HepG2 (cell line): ENCODE results near the gene NDUFV1. TPM values are rescaled to one million over a fixed set of nuclear protein-coding genes. Genes with fewer than 3 reads are reported as not detected.

Source experiments
- ATAC-seq: fragments of 200-7000 bp; cut with Tn5 transposase; 3 replicates; pipeline ENCODE4 v1.9.1; 2020; ENCODE audit warnings: mild to moderate bottlenecking, moderate library complexity
- BruUV-seq: library from RNA; stranded (reverse); fragments of 400-500 nt; replicated peaks from 2 replicates; lab custom pipeline; 2021; lab: Mats Ljungman, UMichigan
- CTCF ChIA-PET: fragments of 300-600 bp; formaldehyde crosslinking; extraction: SDS; loops from one replicate; lab custom pipeline; 2021; ENCODE audit warnings: low total read pairs, inconsistent platforms, low intra/inter-chr PET ratio; lab: Yijun Ruan, JAX
- POLR2A ChIA-PET: fragments of 350-600 bp; sonication (Branson Sonifier 250); formaldehyde crosslinking; loops from one replicate; lab custom pipeline; 2020; ENCODE audit warnings: antibody characterized with exemption, inconsistent platforms; lab: Yijun Ruan, JAX
- DNase-seq: peaks from one replicate; pipeline ENCODE4 v3.0.0-alpha.2; 2015; ENCODE audit warnings: low spot score
- FAIRE-seq: peaks from 3 replicates; lab custom pipeline; 2011; peaks lifted over from hg19 to GRCh38; lab: Jason Lieb, UNC
- H2AFZ ChIP-seq: one replicate; pipeline ENCODE4 v1.6.1; 2011; ENCODE audit warnings: low read length, inconsistent platforms
- H3K27ac ChIP-seq: fragments of 300-600 bp; 3 replicates; pipeline ENCODE4 v1.8.0; 2011; ENCODE audit warnings: mixed run types, mild to moderate bottlenecking, mixed read lengths, low read length, inconsistent platforms; ENCODE audit not compliant: insufficient read depth; ENCODE audit errors: extremely low read length
- H3K27me3 ChIP-seq, 2 experiments: fragments of 200-600 bp in 1 of 2; 2 replicates in 1 of 2; 3 replicates in 1 of 2; pipeline versions ENCODE4 v1.6.0 to v1.8.0; 2011; ENCODE audit warnings: low read length in 2 of 2, mild to moderate bottlenecking in 2 of 2, moderate library complexity in 2 of 2, inconsistent platforms in 1 of 2; ENCODE audit not compliant: insufficient read depth in 2 of 2, control insufficient read depth in 1 of 2
- H3K36me3 ChIP-seq, 2 experiments: fragments of 200-600 bp in 1 of 2; replicated peaks in 1 of 2; 2 replicates in 1 of 2; 3 replicates in 1 of 2; pipeline versions ENCODE4 v1.5.1 to v1.8.0; 2011; ENCODE audit warnings: low read length in 2 of 2, inconsistent platforms in 1 of 2; ENCODE audit not compliant: insufficient read depth in 2 of 2, control insufficient read depth in 1 of 2
- H3K4me1 ChIP-seq: 2 replicates; pipeline ENCODE4 v1.5.1; 2012; ENCODE audit warnings: low read length, inconsistent platforms; ENCODE audit not compliant: insufficient read depth
- H3K4me2 ChIP-seq: 2 replicates; pipeline ENCODE4 v1.6.0; 2011; ENCODE audit warnings: low read depth, low read length, inconsistent platforms
- H3K4me3 ChIP-seq, 3 experiments: fragments of 200-600 bp in 1 of 3; sonication (generic), shearing (Covaris generic) in 1 of 3; replicated peaks in 1 of 3; 2 replicates each; pipeline ENCODE4 v1.5.1; 2011 to 2016; ENCODE audit warnings: low read length in 3 of 3, inconsistent platforms in 2 of 3, low read depth in 2 of 3, mild to moderate bottlenecking in 2 of 3, control low read depth in 1 of 3, mixed read lengths in 1 of 3; ENCODE audit not compliant: insufficient read depth in 1 of 3
- H3K79me2 ChIP-seq: one replicate; pipeline ENCODE4 v1.6.1; 2011; ENCODE audit warnings: low read length, inconsistent platforms; ENCODE audit not compliant: insufficient read depth
- H3K9ac ChIP-seq: 2 replicates; pipeline ENCODE4 v1.6.0; 2011; ENCODE audit warnings: mild to moderate bottlenecking, low read depth, low read length, inconsistent platforms; ENCODE audit not compliant: insufficient read depth
- H3K9me3 ChIP-seq: 2 replicates; pipeline ENCODE4 v1.5.1; 2012; ENCODE audit warnings: mild to moderate bottlenecking, low read length
- H4K20me1 ChIP-seq: 2 replicates; pipeline ENCODE4 v1.6.0; 2011; ENCODE audit warnings: inconsistent platforms, mild to moderate bottlenecking, low read length, moderate library complexity; ENCODE audit not compliant: insufficient read depth
- CBFB ChIP-seq: sonication (generic); formaldehyde crosslinking; IDR thresholded peaks from 2 replicates; pipeline ENCODE4 v1.4.0; 2020; ENCODE audit warnings: missing genetic modification reagents
- MAFK ChIP-seq, 2 experiments: IDR thresholded peaks in 1 of 2; conservative IDR thresholded peaks in 1 of 2; 2 replicates each; pipeline ENCODE4 v1.6.1; 2011; ENCODE audit warnings: improper control_type of control experiment in 2 of 2, low read length in 2 of 2
- NFIB ChIP-seq: sonication (generic); formaldehyde crosslinking; IDR thresholded peaks from 2 replicates; pipeline ENCODE4 v1.9.0; 2021; ENCODE audit warnings: missing genetic modification reagents, mild to moderate bottlenecking, borderline replicate concordance
- SOX6 ChIP-seq, 2 experiments: fragments of 450-650 bp in 1 of 2; sonication (generic) in 1 of 2; formaldehyde crosslinking in 1 of 2; IDR thresholded peaks; 2 replicates each; pipeline versions ENCODE4 v1.4.0 to v1.6.1; 2017 to 2020; ENCODE audit warnings: antibody characterized with exemption in 1 of 2, mild to moderate bottlenecking in 1 of 2, missing genetic modification reagents in 1 of 2
- TAF15 ChIP-seq: fragments of 200-400 bp; formaldehyde crosslinking; IDR thresholded peaks from one replicate; pipeline ENCODE4 v1.6.1; 2018; ENCODE audit warnings: mild to moderate bottlenecking, low read depth, low read length; ENCODE audit not compliant: poor library complexity, severe bottlenecking
- TEAD3 ChIP-seq: optimal IDR thresholded peaks from 2 replicates; pipeline ENCODE3; 2016; ENCODE audit warnings: borderline replicate concordance
- ZNF234 ChIP-seq: sonication (generic); formaldehyde crosslinking; conservative IDR thresholded peaks from 2 replicates; pipeline ENCODE4 v1.5.1; 2020; ENCODE audit warnings: mild to moderate bottlenecking, missing genetic modification reagents
- ZNF431 ChIP-seq: sonication (generic); formaldehyde crosslinking; IDR thresholded peaks from 2 replicates; pipeline ENCODE4 v1.9.0; 2022; ENCODE audit warnings: missing genetic modification reagents, low read depth, mild to moderate bottlenecking, borderline replicate concordance
- ZNF839 ChIP-seq: sonication (generic); formaldehyde crosslinking; IDR thresholded peaks from 2 replicates; pipeline ENCODE4 v1.4.0; 2020; ENCODE audit warnings: missing genetic modification reagents, mild to moderate bottlenecking, borderline replicate concordance
- ZNF883 ChIP-seq: sonication (generic); formaldehyde crosslinking; IDR thresholded peaks from 2 replicates; pipeline ENCODE4 v1.5.1; 2020; ENCODE audit warnings: mild to moderate bottlenecking, missing genetic modification reagents; ENCODE audit errors: not compliant biosample characterization
- ZSCAN20 ChIP-seq: sonication (generic); formaldehyde crosslinking; IDR thresholded peaks from 2 replicates; pipeline ENCODE4 v1.4.0; 2020; ENCODE audit warnings: missing genetic modification reagents, mild to moderate bottlenecking, borderline replicate concordance
- WGBS: methylation state at CpG from one replicate; pipeline ENCODE4 v1.1.6; 2017; ENCODE audit warnings: low lambda C conversion rate; 5-methylcytosine and 5-hydroxymethylcytosine counted together
- in situ Hi-C: cut with HindIII; loops from 2 replicates; pipeline ENCODE4 v1.10.0; 2017; ENCODE audit warnings: low pct_unique_long_range_greater_than_20kb; ENCODE audit not compliant: extremely low pct_ligation_motif_present
- intact Hi-C: fragments of 100-400 bp; cut with micrococcal nuclease; formaldehyde crosslinking; loops from one replicate; pipeline ENCODE4 v1.10.0; 2022; ENCODE audit not compliant: unreplicated experiment
- polyA plus RNA-seq, 8 experiments: library from polyadenylated mRNA; depleted of rRNA in 3 of 8; stranded (reverse) in 7 of 8; unstranded in 1 of 8; fragments of >200 nt; fragmentation: Illumina TruSeq in 4 of 8; extraction: Trizol in 4 of 8; gene quantifications; 2 replicates each; pipeline versions ENCODE4 v1.2.1 to v1.2.3, GENCODE V29; 2011 to 2016; ENCODE audit warnings: low read depth in 4 of 8, missing spikeins in 1 of 8, mixed read lengths in 1 of 8; ENCODE audit not compliant: insufficient read depth in 1 of 8
- total RNA-seq, 5 experiments: library from RNA; depleted of rRNA; stranded (reverse); fragments of >200 nt; fragmentation: Illumina TruSeq; extraction: Trizol; gene quantifications; 2 replicates each; pipeline ENCODE4 v1.2.3, GENCODE V29; 2016; ENCODE audit warnings: low read depth in 1 of 5
- TF ChIP-seq, protein P1 (sequence below): sonication (generic); formaldehyde crosslinking; IDR thresholded peaks from 2 replicates; pipeline ENCODE4 v1.5.1; 2020; ENCODE audit warnings: mild to moderate bottlenecking, missing genetic modification reagents
- TF ChIP-seq, protein P2 (sequence below): sonication (generic); formaldehyde crosslinking; IDR thresholded peaks from 2 replicates; pipeline ENCODE4 v1.5.0; 2020; ENCODE audit warnings: mild to moderate bottlenecking, missing genetic modification reagents

Gene NDUFV1
- total and polyA plus RNA-seq, 2 of the 13 experiments (the other 11 are each of a cell fraction or from before 2014, with no cell fraction given) = 88.9 to 137 TPM

- ChIA-PET POLR2A (interaction anchor here (1.1 kb wide), 1 partner anchor 14 kb away, joined by 4 read pairs; no protein-coding TSS in a partner anchor), CTCF (no interaction called here)
- no peaks in the 10 kb centered on the region for H3K79me2 ChIP-seq
- in situ Hi-C loops = no loop called here
- H3K27me3 ChIP-seq = no peaks in the 10 kb centered on the region; a peak in 1 of 5 replicates
- no peak overlapping the region for H3K9ac ChIP-seq
- DNase-seq (no peak), ATAC-seq (no peak), FAIRE-seq (no peak)
- peaks cover 15% of the 10 kb centered on the region for H3K4me1 ChIP-seq
- no peaks in the 10 kb centered on the region for H3K36me3 ChIP-seq
- WGBS = 21% methylated on average over 3 of the region's 3 CpGs
- H2AFZ ChIP-seq = no peak overlapping the region
- intact Hi-C loops = no loop called here
- no peak overlapping the region for H3K4me3 ChIP-seq
- no peak overlapping the region for H3K4me2 ChIP-seq
- H3K9me3 ChIP-seq = no peaks in the 10 kb centered on the region
- H3K27ac ChIP-seq = no peak overlapping the region
- no peaks in the 10 kb centered on the region for H4K20me1 ChIP-seq
- TF ChIP-seq, protein P1, sequence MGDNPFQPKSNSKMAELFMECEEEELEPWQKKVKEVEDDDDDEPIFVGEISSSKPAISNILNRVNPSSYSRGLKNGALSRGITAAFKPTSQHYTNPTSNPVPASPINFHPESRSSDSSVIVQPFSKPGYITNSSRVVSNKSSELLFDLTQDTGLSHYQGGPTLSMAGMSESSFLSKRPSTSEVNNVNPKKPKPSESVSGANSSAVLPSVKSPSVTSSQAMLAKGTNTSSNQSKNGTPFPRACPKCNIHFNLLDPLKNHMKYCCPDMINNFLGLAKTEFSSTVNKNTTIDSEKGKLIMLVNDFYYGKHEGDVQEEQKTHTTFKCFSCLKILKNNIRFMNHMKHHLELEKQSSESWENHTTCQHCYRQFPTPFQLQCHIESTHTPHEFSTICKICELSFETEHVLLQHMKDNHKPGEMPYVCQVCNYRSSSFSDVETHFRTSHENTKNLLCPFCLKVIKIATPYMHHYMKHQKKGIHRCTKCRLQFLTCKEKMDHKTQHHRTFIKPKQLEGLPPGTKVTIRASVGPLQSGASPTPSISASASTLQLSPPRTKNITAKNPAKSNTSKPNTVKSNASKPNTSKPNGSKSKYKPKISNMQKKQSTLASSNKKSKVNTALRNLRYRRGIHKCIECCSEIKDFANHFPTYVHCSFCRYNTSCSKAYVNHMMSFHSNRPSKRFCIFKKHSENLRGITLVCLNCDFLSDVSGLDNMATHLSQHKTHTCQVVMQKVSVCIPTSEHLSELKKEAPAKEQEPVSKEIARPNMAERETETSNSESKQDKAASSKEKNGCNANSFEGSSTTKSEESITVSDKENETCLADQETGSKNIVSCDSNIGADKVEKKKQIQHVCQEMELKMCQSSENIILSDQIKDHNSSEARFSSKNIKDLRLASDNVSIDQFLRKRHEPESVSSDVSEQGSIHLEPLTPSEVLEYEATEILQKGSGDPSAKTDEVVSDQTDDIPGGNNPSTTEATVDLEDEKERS (CRISPR knock-in tag) = no peak
- TF ChIP-seq, protein P2, sequence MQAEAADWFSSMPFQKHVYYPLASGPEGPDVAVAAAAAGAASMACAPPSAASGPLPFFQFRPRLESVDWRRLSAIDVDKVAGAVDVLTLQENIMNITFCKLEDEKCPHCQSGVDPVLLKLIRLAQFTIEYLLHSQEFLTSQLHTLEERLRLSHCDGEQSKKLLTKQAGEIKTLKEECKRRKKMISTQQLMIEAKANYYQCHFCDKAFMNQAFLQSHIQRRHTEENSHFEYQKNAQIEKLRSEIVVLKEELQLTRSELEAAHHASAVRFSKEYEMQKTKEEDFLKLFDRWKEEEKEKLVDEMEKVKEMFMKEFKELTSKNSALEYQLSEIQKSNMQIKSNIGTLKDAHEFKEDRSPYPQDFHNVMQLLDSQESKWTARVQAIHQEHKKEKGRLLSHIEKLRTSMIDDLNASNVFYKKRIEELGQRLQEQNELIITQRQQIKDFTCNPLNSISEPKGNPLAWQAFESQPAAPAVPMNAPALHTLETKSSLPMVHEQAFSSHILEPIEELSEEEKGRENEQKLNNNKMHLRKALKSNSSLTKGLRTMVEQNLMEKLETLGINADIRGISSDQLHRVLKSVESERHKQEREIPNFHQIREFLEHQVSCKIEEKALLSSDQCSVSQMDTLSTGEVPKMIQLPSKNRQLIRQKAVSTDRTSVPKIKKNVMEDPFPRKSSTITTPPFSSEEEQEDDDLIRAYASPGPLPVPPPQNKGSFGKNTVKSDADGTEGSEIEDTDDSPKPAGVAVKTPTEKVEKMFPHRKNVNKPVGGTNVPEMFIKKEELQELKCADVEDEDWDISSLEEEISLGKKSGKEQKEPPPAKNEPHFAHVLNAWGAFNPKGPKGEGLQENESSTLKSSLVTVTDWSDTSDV (CRISPR knock-in tag) = no peak
- TF ChIP-seq ZSCAN20 = no peak
- TF ChIP-seq ZNF883 (CRISPR knock-in tag) = no peak
- no peak for TF ChIP-seq ZNF234 (CRISPR knock-in tag)
- no peak for TF ChIP-seq MAFK (conservative IDR thresholded peaks at IDR 0.05 in 1 of 2, IDR thresholded peaks at IDR 0.05 in 1 of 2; ENCODE audit: low read length in 2 of 2)
- no peak for TF ChIP-seq NFIB (CRISPR knock-in tag)
- no peak for TF ChIP-seq TAF15
- no peak for TF ChIP-seq ZNF839 (CRISPR knock-in tag)
- TF ChIP-seq SOX6 (IDR thresholded peaks at IDR 0.05) = no peak
- no peak for TF ChIP-seq SOX6 (CRISPR knock-in tag; IDR thresholded peaks at IDR 0.05)
- TF ChIP-seq ZNF431 (CRISPR knock-in tag) = no peak
- no peak for TF ChIP-seq CBFB (CRISPR knock-in tag)
- TF ChIP-seq TEAD3 (CRISPR knock-in tag) = no peak
- no TSS peak for BruUV-seq
Measured at GRCh38 chr11:67594480-67594879, 12.3 kb upstream of the NDUFV1 start.
